OCI-LY7 (cell line): Measurements from ENCODE around the gene GGTLC2.

Source experiments
- CTCF ChIP-seq: fragments of 200-600 bp; sonication (generic); conservative IDR thresholded peaks from 2 replicates; pipeline ENCODE4 v1.5.1; 2014; ENCODE audit warnings: mild to moderate bottlenecking, antibody characterized with exemption, low read length, moderate library complexity, mixed read lengths
- EZH2phosphoT487 ChIP-seq: fragments of 200-600 bp; sonication (generic); IDR thresholded peaks from 2 replicates; pipeline ENCODE4 v1.6.1; 2018; ENCODE audit warnings: low read depth, borderline replicate concordance, mild to moderate bottlenecking, mixed run types, antibody characterized with exemption, low read length, moderate library complexity, mixed read lengths

GRCh38 chr22:22674467-22674866 lies 30.1 kb downstream of the GGTLC2 start:
- TF ChIP-seq CTCF (no peak), EZH2phosphoT487 (no peak)
